WTC11 (cell line): Measurements from ENCODE around the gene NRDC. TPM values are rescaled to one million over a fixed set of nuclear protein-coding genes. Genes with fewer than 3 reads are reported as not detected.

Experiments used
- ATAC-seq: fragments of 200-7000 bp; cut with Tn5 transposase; 2 replicates; pipeline ENCODE4 v1.10.0; 2021; ENCODE audit warnings: mild to moderate bottlenecking, moderate library complexity
- CTCF ChIA-PET: fragments of 300-600 bp; sonication (Branson Sonifier 250); formaldehyde crosslinking; loops from one replicate; lab custom pipeline; 2021; ENCODE audit warnings: antibody characterized with exemption; lab: Charles Lee
- POLR2A ChIA-PET: fragments of 350-600 bp; sonication (Branson Sonifier 250); formaldehyde crosslinking; loops from one replicate; lab custom pipeline; 2021; ENCODE audit warnings: antibody characterized with exemption; lab: Charles Lee
- DNase-seq: peaks from one replicate; pipeline ENCODE4 v3.0.0; 2021; ENCODE audit warnings: low spot score
- H3K27ac Mint-ChIP-seq: 2 replicates; pipeline ENCODE4 v1.8.0; 2021; ENCODE audit warnings: mixed read lengths
- H3K27me3 Mint-ChIP-seq: 2 replicates; pipeline ENCODE4 v1.8.0; 2021; ENCODE audit warnings: low read depth, mild to moderate bottlenecking, moderate library complexity, mixed read lengths
- H3K36me3 Mint-ChIP-seq: 2 replicates; pipeline ENCODE4 v1.8.0; 2021; ENCODE audit warnings: mixed read lengths
- H3K4me1 Mint-ChIP-seq: 2 replicates; pipeline ENCODE4 v1.8.0; 2022; ENCODE audit warnings: mixed read lengths
- H3K4me3 Mint-ChIP-seq: 2 replicates; pipeline ENCODE4 v1.8.0; 2021; ENCODE audit warnings: mild to moderate bottlenecking, moderate library complexity, mixed read lengths
- H3K9me3 Mint-ChIP-seq: 2 replicates; pipeline ENCODE4 v1.8.0; 2021; ENCODE audit warnings: mixed read lengths
- CREB1 ChIP-seq: sonication (generic); formaldehyde crosslinking; IDR thresholded peaks from 2 replicates; pipeline ENCODE4 v1.8.0; 2023; ENCODE audit warnings: mild to moderate bottlenecking, missing genetic modification reagents
- EMX1 ChIP-seq: fragments of 250-450 bp; sonication (Bioruptor Pico); IDR thresholded peaks from 2 replicates; pipeline ENCODE4 v1.8.0; 2021; ENCODE audit warnings: mild to moderate bottlenecking
- ERG ChIP-seq: fragments of 250-450 bp; sonication (Bioruptor Pico); IDR thresholded peaks from 2 replicates; pipeline ENCODE4 v1.8.0; 2021; ENCODE audit warnings: mild to moderate bottlenecking
- FOXJ3 ChIP-seq: sonication (generic); formaldehyde crosslinking; IDR thresholded peaks from 2 replicates; pipeline ENCODE4 v1.9.0; 2021; ENCODE audit warnings: missing genetic modification reagents, mild to moderate bottlenecking, borderline replicate concordance
- FOXP1 ChIP-seq: sonication (generic); formaldehyde crosslinking; IDR thresholded peaks from 2 replicates; pipeline ENCODE4 v1.8.0; 2022; ENCODE audit warnings: missing genetic modification reagents, mild to moderate bottlenecking, moderate library complexity, borderline replicate concordance
- GABPB1 ChIP-seq: sonication (generic); formaldehyde crosslinking; IDR thresholded peaks from 2 replicates; pipeline ENCODE4 v1.8.1; 2023; ENCODE audit warnings: mild to moderate bottlenecking, missing genetic modification reagents
- GRHL2 ChIP-seq: fragments of 250-450 bp; sonication (Bioruptor Pico); IDR thresholded peaks from 2 replicates; pipeline ENCODE4 v1.8.0; 2022; ENCODE audit warnings: mild to moderate bottlenecking, moderate library complexity; ENCODE audit not compliant: insufficient replicate concordance, severe bottlenecking
- MAX ChIP-seq: sonication (generic); formaldehyde crosslinking; IDR thresholded peaks from 2 replicates; pipeline ENCODE4 v1.8.0; 2022; ENCODE audit warnings: mild to moderate bottlenecking, missing genetic modification reagents
- NR1H2 ChIP-seq: sonication (generic); formaldehyde crosslinking; IDR thresholded peaks from 2 replicates; pipeline ENCODE4 v1.9.0; 2021; ENCODE audit warnings: mild to moderate bottlenecking, moderate library complexity, missing genetic modification reagents
- NR2C2 ChIP-seq: sonication (generic); formaldehyde crosslinking; IDR thresholded peaks from 2 replicates; pipeline ENCODE4 v1.8.0; 2022; ENCODE audit warnings: mild to moderate bottlenecking, missing genetic modification reagents
- ZNF138 ChIP-seq: sonication (generic); formaldehyde crosslinking; conservative IDR thresholded peaks from 2 replicates; pipeline ENCODE4 v1.8.1; 2022; ENCODE audit warnings: mild to moderate bottlenecking, moderate library complexity, missing genetic modification reagents
- ZNF219 ChIP-seq: sonication (generic); formaldehyde crosslinking; IDR thresholded peaks from 2 replicates; pipeline ENCODE4 v1.8.0; 2023; ENCODE audit warnings: missing genetic modification reagents, mild to moderate bottlenecking, borderline replicate concordance
- ZNF232 ChIP-seq: sonication (generic); formaldehyde crosslinking; IDR thresholded peaks from 2 replicates; pipeline ENCODE4 v1.8.0; 2022; ENCODE audit warnings: mild to moderate bottlenecking, missing genetic modification reagents
- ZNF416 ChIP-seq: fragments of 250-450 bp; sonication (Bioruptor Pico); IDR thresholded peaks from 2 replicates; pipeline ENCODE4 v1.9.0; 2021; ENCODE audit warnings: mild to moderate bottlenecking, inconsistent platforms
- total RNA-seq: library from RNA; stranded (reverse); gene quantifications from 3 replicates; pipeline ENCODE4 v1.2.3, GENCODE V29; 2021
- TF ChIP-seq, protein P1 (sequence below): sonication (generic); formaldehyde crosslinking; IDR thresholded peaks from 2 replicates; pipeline ENCODE4 v1.8.1; 2023; ENCODE audit warnings: mild to moderate bottlenecking, moderate library complexity, missing genetic modification reagents
- TF ChIP-seq, protein P2 (sequence below): sonication (generic); formaldehyde crosslinking; IDR thresholded peaks from 2 replicates; pipeline ENCODE4 v1.8.0; 2022; ENCODE audit warnings: mild to moderate bottlenecking, missing genetic modification reagents
- TF ChIP-seq, protein P3 (sequence below): fragments of 250-450 bp; sonication (Bioruptor Pico); IDR thresholded peaks from 2 replicates; pipeline ENCODE4 v1.9.0; 2021; ENCODE audit warnings: mild to moderate bottlenecking, borderline replicate concordance

NRDC gene
- total RNA-seq, 1 experiment from 2014 or later, result 201 TPM

DNA sequence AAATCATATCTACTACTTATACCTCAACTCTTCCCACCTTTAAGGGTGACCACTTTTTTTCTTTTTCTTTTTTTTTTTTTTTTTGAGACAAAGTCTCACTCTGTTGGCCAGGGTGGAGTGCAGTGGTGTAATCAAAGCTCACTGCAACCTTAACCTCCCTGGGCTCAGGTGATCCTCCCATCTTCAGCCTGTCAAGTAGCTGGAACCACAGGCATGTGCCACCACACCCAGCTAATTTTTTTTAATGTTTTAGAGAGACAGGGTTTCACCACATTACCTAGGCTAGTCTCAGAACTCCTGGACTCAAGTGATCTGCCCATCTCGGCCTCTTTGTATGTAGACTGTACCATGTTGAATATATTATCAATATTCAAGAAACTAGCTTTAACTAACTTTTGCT is 39.4 kb downstream of the NRDC start:
- Mint-ChIP-seq H3K4me3 (no peak overlapping the region), H3K9me3 (no peaks in the 10 kb centered on the region), H3K36me3 (peaks cover 21% of the 10 kb centered on the region), H3K4me1 (peaks cover 10% of the 10 kb centered on the region)
- ChIA-PET POLR2A (interaction anchor here (0.7 kb wide), 1 partner anchor 21 kb away, joined by 4 read pairs; no protein-coding TSS in a partner anchor), CTCF (no interaction called here)
- no peak for DNase-seq
- ATAC-seq, result no peak
- TF ChIP-seq ZNF138 (CRISPR knock-in tag) (no peak), ERG (CRISPR knock-in tag) (no peak), CREB1 (CRISPR knock-in tag) (no peak)
- TF ChIP-seq, all 79 proteins: peak for 0
- no peaks in the 10 kb centered on the region for H3K27me3 Mint-ChIP-seq
- no peak overlapping the region for H3K27ac Mint-ChIP-seq

GRCh38 chr1:51837243-51837642 is 41.3 kb downstream of the NRDC start:
- ATAC-seq (no peak), DNase-seq (no peak)
- Mint-ChIP-seq H3K9me3 (no peaks in the 10 kb centered on the region), H3K4me1 (no peaks in the 10 kb centered on the region), H3K4me3 (no peak overlapping the region), H3K27ac (no peak overlapping the region; the same call in 1 of the 2 replicates), H3K27me3 (no peaks in the 10 kb centered on the region), H3K36me3 (peaks cover 33% of the 10 kb centered on the region)
- ChIA-PET POLR2A (no interaction called here), CTCF (no interaction called here)
- TF ChIP-seq GRHL2 (no peak), NR2C2 (CRISPR knock-in tag) (no peak), ZNF232 (no peak), ZNF219 (CRISPR knock-in tag) (no peak), EMX1 (no peak), ZNF416 (CRISPR knock-in tag) (no peak), MAX (CRISPR knock-in tag) (no peak), FOXP1 (CRISPR knock-in tag) (no peak), CREB1 (CRISPR knock-in tag) (no peak), GABPB1 (CRISPR knock-in tag) (no peak), ERG (CRISPR knock-in tag) (no peak)
- TF ChIP-seq, protein P1, sequence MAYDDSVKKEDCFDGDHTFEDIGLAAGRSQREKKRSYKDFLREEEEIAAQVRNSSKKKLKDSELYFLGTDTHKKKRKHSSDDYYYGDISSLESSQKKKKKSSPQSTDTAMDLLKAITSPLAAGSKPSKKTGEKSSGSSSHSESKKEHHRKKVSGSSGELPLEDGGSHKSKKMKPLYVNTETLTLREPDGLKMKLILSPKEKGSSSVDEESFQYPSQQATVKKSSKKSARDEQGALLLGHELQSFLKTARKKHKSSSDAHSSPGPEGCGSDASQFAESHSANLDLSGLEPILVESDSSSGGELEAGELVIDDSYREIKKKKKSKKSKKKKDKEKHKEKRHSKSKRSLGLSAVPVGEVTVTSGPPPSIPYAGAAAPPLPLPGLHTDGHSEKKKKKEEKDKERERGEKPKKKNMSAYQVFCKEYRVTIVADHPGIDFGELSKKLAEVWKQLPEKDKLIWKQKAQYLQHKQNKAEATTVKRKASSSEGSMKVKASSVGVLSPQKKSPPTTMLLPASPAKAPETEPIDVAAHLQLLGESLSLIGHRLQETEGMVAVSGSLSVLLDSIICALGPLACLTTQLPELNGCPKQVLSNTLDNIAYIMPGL (CRISPR knock-in tag), result no peak
- TF ChIP-seq, protein P2, sequence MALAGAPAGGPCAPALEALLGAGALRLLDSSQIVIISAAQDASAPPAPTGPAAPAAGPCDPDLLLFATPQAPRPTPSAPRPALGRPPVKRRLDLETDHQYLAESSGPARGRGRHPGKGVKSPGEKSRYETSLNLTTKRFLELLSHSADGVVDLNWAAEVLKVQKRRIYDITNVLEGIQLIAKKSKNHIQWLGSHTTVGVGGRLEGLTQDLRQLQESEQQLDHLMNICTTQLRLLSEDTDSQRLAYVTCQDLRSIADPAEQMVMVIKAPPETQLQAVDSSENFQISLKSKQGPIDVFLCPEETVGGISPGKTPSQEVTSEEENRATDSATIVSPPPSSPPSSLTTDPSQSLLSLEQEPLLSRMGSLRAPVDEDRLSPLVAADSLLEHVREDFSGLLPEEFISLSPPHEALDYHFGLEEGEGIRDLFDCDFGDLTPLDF (CRISPR knock-in tag), result no peak

DNA sequence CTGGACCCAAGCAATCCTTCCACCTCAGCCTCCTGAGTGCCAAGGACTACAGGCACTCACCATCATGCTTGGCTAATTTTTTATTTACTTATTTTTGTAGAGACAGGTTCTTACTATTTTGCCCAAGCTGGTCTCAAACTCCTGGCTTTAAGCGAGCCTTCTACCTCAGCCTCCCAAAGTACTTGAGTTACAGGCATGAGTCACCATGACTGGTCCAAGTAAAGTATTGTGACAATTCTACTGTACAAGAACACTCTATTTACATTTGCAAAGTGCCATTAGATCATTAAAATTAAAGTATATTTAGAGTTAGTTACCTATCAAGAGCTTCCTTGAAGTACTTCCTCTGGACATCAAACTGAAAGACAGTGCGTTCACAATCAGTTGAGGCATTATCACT is 44.8 kb downstream of the NRDC start:
- Mint-ChIP-seq H3K4me1 (no peaks in the 10 kb centered on the region), H3K27me3 (no peaks in the 10 kb centered on the region), H3K9me3 (peaks cover 4% of the 10 kb centered on the region; the same call in 1 of the 2 replicates), H3K4me3 (no peak overlapping the region), H3K36me3 (peaks cover 47% of the 10 kb centered on the region), H3K27ac (no peak overlapping the region)
- POLR2A ChIA-PET, result no interaction called here
- ATAC-seq (no peak), DNase-seq (no peak)
- CTCF ChIA-PET, result no interaction called here
- TF ChIP-seq FOXP1 (CRISPR knock-in tag) (no peak), FOXJ3 (CRISPR knock-in tag) (no peak), MAX (CRISPR knock-in tag) (no peak), NR1H2 (no peak)
- TF ChIP-seq, protein P3, sequence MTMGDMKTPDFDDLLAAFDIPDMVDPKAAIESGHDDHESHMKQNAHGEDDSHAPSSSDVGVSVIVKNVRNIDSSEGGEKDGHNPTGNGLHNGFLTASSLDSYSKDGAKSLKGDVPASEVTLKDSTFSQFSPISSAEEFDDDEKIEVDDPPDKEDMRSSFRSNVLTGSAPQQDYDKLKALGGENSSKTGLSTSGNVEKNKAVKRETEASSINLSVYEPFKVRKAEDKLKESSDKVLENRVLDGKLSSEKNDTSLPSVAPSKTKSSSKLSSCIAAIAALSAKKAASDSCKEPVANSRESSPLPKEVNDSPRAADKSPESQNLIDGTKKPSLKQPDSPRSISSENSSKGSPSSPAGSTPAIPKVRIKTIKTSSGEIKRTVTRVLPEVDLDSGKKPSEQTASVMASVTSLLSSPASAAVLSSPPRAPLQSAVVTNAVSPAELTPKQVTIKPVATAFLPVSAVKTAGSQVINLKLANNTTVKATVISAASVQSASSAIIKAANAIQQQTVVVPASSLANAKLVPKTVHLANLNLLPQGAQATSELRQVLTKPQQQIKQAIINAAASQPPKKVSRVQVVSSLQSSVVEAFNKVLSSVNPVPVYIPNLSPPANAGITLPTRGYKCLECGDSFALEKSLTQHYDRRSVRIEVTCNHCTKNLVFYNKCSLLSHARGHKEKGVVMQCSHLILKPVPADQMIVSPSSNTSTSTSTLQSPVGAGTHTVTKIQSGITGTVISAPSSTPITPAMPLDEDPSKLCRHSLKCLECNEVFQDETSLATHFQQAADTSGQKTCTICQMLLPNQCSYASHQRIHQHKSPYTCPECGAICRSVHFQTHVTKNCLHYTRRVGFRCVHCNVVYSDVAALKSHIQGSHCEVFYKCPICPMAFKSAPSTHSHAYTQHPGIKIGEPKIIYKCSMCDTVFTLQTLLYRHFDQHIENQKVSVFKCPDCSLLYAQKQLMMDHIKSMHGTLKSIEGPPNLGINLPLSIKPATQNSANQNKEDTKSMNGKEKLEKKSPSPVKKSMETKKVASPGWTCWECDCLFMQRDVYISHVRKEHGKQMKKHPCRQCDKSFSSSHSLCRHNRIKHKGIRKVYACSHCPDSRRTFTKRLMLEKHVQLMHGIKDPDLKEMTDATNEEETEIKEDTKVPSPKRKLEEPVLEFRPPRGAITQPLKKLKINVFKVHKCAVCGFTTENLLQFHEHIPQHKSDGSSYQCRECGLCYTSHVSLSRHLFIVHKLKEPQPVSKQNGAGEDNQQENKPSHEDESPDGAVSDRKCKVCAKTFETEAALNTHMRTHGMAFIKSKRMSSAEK (CRISPR knock-in tag), result no peak
